Epithelial cell of prostate (primary cell): Measurements from ENCODE around the gene B3GNT2.
"Not testable (repeated sequence)": the region's sequence is repeated elsewhere in the genome, so short reads cannot be mapped to it uniquely, and the experiment has no call there.

Source experiments
- DNase-seq: peaks from one replicate; pipeline ENCODE4 v3.0.0-alpha.2; 2011; ENCODE audit warnings: low read depth, low spot score
- H3K27ac ChIP-seq: fragments of 450-650 bp; 2 replicates; pipeline ENCODE4 v1.5.1; 2017; ENCODE audit warnings: mild to moderate bottlenecking

B3GNT2 gene

DNA sequence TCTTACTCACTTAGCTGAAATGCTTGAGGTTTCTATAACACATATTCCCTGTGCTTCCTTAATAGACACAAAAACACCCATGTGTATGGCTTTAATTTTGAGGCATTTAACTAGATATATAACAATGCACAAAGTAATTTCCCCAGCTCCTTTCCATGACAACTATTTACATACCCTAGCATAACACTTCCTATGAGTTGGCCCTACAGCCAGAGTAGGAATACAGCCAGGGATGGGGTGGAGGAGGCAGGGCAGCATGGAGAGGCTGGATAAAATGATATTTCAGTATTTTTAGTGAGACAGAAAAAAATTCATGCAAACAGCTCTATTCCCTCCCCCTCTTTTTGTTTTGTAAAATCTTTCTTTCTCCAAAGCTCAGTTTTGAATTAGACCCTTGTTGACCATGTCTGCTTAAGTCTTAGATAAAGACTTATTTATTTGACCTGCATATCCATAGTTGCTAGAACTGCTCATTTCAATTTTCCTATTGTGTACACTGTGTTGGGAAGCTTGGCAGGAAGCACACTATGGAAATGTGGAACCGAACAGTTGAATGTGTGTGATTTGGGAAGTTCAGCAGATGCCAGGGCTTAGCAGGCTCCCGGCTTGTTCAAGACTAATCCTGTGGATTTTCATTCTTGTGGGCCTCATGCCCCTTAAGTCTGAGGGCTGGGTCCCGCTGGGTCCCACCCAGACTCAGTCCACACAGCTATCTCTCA lies 11.2 kb upstream of the B3GNT2 start:
- no peak overlapping the region for H3K27ac ChIP-seq
- no peak for DNase-seq

DNA sequence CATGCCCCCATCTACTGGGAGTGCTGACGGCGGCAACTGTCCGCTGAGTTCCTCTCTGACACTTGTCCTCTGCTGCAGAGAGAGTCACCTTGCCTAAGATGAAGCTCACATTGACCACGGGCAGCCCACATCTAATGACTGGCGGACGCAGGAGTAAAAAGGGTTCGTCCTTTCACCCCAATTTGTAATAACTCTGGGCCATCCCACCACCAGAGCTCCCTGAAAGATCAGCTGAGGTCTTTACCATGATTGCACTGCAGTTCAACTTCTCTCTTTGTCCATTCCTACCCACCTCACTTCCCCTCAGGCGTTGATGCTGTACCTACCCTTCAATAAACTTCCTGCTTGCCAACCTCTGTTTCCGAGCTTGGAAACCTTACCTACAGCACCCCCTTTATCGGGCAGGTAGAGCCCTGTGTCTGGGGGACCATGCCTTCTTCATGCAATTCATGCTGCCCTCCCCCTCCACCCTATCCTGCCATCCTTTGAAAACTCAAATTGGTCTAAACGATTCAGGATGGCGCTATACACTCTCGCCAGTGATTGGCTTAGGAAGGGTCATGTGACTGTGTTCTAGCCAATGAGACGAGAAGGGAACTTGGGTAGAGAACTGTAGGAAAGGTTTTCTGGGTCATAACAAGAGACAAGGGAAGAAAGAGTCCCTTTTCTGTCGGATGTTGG lies 10.3 kb upstream of the B3GNT2 start:
- no peak for DNase-seq
- no peak overlapping the region for H3K27ac ChIP-seq

DNA sequence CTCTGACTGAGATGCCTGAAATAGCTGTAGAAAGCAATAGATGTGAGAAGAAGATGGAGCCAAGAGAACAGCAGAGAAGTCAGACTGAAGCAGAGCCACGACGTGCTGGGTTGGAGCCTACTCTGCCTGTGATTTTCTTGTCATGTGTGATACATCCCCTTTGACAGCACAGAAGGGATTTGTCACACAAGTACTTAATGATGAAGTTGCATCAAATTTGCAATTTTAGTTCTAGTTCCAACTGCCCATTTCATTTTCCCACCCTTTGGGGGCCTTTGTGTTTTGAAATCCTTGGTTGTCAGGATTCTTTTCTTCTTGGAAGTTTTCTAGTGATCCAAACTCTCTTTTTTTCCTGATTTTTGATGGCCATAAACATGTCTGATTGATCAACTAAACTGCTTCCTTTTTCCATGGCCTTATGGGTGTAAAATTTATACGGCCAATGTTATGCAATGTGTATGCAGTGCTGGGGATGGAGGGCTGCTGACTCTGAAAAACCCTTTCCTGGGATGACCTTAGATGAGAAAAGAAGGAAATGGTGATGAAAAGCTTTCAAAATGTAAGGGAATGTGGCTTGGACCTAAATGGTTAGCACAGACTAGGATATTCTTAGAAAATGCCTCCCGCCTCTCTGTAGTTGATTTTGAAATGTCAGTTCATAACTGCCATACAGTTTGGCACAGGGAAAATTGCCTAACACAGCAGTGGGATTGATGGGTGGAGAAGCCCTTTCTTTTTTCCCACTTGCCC lies 9.6 kb upstream of the B3GNT2 start:
- no peak for DNase-seq
- no peak overlapping the region for H3K27ac ChIP-seq

DNA sequence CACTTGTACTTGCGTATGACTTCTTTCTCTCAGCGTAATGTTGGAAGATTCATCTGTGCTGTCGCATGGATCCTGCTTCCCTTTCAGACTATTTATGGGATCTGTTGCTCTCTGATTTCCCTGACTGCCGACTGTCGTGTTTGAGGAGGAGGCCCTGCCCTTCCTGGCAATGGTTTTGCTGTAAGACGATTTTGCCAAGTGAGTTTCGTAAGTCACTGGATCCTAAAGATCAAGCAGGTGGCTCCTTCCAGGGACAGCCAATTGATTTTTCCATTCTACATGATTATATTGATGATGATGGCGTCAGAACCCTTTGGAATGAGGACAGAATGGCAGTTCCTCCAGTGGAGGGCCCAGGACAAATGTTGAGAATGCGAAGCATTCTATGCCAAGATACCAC lies 8.7 kb upstream of the B3GNT2 start:
- H3K27ac ChIP-seq: no peak overlapping the region
- no peak for DNase-seq

DNA sequence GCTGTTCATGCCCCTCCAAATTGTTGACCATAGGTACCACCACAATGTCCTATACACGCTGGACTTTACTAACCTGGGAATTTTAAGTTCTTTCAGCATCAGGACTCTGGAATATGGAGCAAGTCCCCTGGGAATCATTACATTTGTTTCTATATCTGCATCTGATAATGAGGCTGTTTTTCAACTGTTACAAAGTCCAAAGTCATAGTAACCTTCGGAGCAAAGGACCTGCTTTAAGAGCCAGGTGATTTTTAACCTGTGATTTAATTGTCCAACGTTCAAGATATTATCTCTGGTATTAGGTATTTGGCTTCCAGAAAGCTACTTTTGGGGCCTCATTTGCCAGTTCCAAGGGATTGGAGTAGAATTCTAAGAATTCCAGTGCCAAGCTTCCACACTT lies 7.5 kb upstream of the B3GNT2 start:
- H3K27ac ChIP-seq: no peak overlapping the region

DNA sequence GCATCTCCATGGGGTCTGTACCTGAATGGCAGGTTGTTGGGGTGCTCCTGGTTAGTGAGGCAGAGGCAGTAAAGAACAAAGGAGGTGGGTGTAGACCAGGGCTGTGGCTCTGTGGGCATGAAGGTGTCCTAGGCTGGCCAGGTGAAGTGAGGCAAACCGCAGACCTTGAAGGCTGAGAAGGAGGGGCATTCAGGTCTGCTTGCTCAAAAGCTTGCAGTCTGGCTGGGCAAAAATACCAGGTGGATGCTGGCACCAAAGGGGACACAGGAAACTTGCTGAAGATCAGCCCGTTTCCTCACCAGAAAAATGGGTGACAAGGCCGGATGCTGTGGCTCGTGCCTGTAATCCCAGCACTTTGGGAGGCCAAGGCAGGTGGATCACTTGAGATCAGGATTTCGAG lies 6.7 kb upstream of the B3GNT2 start:
- no peak overlapping the region for H3K27ac ChIP-seq
- DNase-seq: no peak

More for the DNA sequence above, 7.5 kb upstream of the B3GNT2 start:
- DNase-seq: no peak

DNA sequence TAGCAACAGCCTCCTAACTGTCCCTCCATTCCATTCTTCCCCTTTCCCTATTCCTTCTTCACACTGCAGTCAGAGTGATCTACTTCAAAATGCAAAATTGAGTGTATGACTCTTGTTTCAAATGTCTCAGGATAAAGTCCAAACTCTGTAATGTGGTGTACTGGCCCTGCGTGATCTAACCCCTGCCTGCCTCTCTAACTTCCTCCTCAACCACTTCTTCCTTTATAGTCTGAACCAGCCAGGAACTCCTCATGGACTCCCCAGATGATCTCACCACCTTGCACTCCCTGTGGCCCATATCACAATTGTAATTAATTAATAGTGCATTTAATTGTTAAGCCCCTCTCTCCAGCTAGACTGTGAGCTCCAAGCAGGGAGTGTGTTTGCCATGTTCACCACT lies 3.1 kb upstream of the B3GNT2 start:
- DNase-seq: no peak
- no peak overlapping the region for H3K27ac ChIP-seq

DNA sequence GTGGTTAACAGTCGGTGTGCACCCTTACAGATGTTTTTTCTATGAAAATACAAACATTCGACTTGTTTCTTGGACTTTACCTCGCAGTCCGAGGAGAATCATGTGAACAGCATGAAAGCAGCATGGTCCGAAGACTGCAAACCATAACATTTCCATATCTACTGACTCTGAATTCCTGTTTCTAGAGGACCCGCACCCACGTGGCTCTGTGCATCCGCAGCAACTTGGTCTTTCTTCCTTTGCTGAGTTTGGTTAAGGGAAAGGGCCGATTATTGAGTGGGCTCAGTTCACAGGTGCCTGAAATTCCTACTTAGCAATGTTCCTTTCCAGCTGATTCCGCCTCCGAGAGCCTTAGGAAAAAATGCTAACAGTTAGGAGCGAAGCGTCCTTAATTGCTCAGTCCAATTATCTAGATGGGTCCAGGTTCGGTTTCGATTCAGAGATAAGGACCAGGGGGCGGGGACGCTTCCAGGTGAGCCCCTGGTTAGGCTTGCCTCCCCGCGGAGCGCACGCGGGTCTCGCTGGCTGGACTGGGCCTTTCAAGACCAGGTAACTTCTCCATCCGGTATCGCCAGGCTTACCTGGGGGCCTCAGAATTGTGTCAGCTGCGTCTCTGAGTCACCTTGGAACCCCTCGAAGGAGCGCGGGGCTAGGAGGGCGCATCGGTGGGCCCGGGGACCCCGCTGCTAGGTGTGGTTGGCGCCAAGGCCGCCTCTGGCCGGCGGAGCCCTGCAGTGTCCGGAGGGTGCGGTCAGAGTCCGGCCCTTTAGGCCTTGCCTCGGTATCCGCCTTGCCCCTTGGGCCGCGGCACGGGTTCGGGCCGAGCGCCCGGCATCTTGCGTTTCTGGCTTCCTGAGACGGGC lies 1.1 kb upstream of the B3GNT2 start:
- H3K27ac ChIP-seq: no peak overlapping the region
- no peak for DNase-seq

DNA sequence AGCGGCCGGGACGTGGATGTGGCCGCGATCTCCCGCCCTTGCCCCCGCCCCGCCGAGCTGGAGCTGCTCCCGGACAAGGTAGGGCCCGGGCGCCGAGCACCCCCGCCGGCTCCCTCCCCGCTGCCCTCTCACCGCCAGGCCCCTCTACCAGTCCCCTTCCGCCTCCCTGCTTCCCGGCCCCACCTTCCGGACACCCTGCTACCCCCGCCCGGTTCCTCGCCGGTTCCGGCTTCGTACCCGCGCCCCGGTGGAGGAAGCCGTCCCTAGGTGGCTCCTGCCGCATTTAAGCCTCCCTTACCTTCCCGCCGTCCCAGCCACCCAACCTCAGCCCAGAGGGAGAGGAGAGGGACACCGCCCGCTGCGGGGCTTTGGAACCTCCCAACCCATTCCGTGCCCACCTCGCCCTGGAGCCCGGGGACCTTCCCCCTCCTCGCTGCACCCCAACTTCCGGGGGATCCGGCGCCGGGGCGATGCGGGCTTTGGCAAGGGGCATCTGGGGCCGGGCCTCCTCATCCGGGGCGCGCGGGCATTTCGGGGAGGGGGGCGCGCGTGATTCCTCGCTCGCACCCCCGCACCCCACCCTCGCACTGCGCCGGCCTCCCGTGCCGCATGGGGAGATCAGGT lies 475 bp downstream of the B3GNT2 start:
- peak overlapping the region; percentile 82 for H3K27ac ChIP-seq
- DNase-seq: no peak

DNA sequence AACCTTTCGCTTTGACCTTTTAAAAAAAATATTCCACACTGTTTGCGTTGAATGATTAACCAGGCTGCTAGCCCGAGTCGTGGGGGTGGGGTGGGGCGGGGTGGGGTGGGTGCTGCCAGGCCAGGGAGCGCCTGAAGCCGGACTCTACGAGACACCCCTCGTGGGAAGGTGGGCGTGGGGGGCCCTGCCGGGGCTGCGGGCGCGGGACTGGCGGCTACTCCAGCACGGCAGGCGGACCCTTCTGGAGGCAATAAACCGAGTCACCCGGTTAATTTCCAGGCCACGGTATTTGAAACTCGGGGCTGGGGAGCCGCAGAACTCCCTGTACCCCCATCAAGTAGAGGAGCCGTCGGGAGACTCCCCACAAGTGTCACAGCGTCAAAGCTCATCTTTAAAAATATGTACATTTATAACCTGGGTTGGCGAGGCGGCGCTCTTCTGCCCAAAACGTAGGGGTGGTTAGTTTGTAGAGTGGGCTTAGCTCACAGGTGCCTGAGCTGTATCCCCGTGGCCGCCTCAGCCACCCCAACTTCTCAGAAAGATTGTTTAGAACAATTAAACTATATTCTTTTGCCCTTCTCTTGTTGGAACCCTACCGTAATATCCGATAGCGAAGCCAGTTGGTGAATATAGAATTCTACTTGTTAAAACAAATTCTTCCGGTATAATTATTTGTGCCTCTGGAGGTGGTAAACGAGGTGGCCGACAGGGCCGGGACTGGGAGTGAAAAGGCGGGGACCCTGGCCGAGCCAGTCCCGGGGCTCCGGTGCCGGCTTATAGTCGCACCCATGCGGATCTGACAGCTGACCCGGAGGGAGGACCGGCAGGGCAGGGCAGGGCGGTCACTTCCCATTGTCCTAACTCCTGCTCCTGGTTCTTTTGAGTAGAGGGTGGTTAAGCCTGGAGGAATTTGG lies 1.4 kb downstream of the B3GNT2 start:
- no peak for DNase-seq
- H3K27ac ChIP-seq: peak overlapping the region; percentile 82

DNA sequence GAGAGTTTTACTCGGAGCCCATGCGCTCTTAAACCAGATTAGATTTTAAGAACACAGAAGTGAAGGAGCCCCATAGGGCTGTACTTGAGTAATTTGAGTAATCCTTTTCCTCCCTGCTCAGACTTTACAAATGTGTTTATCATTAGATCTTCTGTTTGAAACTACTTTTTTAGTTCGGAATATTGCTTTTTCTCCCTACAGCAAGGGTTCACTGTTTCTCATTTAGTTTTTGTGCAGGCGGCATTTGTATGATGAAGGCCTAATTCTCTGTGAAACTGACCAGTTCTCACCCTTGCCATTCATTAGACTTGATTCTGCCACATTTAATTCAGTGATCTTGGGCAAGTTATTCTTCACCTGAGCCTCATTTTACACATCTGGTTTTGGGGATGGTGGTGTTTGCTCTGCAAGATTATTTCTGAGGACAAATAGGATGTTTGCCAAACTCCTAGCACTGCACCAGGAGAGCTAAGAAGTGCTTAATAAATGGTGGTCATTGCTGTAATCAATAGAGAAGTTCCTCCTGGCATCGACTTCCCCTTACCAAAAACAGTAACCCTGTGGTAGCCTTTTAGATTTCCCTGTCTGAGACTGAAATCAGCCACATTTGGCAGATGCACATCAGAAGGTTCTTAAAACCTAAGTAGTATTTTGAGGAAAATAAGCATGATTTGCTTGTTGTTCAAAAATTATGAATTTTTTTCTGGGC lies 2.2 kb downstream of the B3GNT2 start:
- H3K27ac ChIP-seq: peak overlapping the region; percentile 82
- no peak for DNase-seq

DNA sequence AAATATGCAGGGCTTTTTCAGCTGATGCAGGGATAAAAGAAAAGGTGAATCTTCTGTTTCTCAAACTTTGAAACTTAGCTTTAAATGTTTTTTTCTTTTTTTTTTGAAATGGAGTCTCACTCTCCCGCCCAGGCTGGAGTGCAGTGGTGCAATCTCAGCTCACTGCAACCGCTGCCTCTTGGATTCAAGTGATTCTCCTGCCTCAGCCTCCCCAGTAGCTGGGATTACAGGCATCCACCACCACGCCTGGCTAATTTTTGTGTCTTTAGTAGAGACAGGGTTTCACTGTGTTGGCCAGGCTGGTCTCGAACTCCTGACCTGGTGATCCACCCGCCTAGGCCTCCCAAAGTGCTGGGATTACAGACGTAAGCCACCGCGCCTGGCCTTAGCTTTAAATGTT lies 2.9 kb downstream of the B3GNT2 start:
- H3K27ac ChIP-seq, DNase-seq: not testable (repeated sequence)

DNA sequence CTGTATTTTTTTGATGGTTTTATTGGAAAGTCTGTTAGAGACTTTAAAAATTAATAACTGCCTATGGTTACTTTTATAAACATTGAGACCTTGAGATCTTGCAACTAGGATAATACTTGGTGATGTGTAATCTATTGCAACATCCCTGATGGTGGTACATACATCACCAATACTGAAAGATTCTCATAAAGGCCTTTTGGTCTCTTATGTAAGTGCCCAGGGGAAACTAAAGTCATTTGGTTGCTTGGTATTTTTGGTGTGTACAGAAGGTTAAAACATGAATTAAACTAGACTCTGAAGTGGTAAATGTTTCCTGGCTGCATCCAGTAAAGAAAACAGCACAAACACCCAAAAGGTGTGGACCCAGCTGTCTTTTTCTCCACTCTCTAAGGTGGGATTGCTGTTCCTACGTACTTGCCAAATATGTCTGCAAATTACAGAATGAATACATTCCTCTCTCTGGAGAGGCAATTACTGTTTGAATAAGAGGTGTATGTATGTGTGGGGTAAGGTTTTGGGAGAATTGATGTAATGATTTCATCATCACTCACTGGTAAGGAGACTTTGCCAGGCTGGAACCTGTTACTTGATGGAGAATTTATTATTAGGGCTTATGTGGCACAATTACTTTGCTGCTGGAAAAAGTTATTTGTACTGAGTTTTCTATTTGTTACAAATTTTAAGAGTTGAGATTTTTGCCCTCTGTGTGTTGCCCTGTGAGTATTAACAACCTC lies 3.6 kb downstream of the B3GNT2 start:
- H3K27ac ChIP-seq: no peak overlapping the region
- no peak for DNase-seq

DNA sequence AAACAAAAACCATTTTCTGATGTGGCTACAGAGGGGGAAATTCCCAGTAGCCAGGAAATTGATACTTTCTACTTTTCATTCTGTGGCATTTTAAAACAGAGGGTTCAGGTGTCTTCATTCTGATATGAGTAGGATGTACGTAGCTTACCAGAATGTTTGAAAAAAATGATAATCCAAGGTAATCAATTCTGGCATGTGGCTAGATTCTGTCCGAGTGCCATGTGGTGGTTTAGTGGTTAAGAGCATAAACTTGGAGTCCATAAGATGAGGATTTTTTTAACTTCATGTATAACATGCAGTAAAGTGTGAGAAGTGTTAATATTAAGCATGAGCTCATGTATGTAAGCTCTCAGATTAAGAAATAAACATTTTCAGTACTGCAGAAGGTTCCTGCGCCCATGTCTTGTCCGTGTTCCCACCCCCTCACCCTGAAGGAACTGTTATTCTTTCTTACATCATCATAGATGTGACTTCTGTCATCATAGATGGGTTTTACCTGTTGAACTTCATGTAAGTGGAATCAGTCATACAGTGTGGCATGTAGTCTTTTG lies 4.5 kb downstream of the B3GNT2 start:
- DNase-seq: no peak
- no peak overlapping the region for H3K27ac ChIP-seq

DNA sequence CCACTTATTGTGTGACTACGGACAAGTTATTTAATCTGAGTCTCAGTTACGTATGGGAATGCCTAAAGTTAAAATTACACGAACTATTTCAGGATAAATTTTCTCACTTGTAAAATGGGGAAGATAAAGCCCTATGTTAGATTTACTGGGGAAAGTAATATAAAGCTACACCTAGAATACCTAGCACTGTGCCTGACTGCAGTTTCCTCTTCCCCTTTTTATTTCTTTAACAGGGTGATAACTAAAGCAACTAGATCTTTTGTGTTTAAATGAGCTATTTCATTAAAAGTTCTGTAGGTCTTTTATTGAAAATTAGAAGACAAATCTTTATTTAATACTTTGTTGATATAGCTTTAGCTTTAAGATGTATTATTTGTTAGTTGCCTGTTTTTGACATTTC lies 5.0 kb downstream of the B3GNT2 start:
- H3K27ac ChIP-seq: no peak overlapping the region
- no peak for DNase-seq

DNA sequence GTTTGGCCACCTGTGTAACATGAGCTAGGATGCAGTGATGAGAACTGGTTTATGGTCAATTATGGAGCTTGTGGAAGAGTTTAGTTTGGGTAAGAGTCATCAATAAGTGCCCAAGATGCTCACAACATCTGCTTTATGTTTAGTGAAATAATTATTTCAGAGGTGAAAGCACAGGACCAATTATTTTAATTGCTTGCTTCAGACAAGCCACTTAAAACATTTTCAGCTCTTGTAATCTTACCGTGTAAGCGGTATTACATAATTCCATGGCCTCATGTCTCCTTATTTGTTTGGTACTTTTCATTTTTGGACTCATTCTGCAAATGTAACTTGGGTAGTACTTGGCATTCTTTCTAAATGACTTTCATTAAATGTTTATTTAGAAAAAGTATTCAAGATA lies 5.4 kb downstream of the B3GNT2 start:
- no peak overlapping the region for H3K27ac ChIP-seq
- no peak for DNase-seq

DNA sequence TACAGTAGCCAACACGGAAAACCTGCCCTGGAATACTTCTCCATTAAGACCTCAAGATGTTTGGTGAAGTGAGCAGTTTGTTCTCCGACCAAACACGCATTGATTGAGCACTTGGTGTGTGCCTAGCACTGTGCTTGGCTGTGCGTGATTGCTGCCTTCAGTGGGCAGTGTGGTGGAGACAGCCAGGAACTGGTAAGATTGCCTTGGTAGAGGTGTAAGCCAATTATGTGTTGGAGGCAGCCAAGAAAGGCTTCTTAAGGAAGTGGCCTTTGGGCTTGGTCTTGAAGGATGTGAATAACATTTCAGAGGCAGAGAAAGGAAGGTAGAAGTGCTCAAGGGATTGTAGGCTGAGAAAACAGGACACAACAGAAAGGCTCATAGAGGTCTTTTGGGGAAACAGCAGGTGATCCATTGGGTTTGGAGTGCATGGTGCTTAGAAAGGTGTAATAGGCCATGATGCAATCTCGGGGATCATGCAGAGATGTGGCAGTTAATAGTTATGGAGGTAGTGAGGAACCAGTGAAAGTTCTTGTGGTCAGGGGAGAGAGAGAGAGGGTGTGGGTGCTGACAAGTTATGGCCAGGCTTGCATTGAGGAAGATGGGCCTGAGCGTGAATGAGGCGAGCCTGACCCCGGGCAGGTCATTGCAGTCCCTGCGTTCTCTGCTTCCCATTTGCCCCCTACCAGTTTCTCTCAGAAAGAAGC lies 6.3 kb downstream of the B3GNT2 start:
- no peak overlapping the region for H3K27ac ChIP-seq
- no peak for DNase-seq
